Measurements from ENCODE around the gene MAP7D1.

DNA sequence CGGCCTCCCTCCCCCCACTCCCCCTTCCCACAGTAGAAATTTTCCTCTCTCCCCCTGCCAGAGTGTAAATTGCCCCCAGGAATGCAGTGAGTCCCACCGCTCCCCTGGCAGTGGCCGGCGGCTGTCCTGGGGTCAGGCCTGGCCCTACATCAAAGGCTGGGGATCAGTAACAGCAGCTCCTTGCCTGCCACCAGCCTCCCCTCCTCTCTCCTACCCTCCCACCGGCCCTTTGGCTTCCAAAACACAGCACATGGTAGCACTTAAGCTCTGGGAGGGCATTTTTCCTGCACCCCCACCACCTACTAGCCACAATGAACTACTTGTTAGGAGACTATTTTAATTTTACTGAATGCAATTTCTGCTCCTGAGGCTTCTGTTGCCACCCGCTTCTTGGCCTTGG, 21.9 kb upstream of the MAP7D1 start:
- TF ChIP-seq GATA2 (CRISPR knock-in tag; IDR thresholded peaks at IDR 0.05) (no peak), POLR2AphosphoS5 (IDR thresholded peaks at IDR 0.05; ENCODE audit: low read depth, low read length) (no peak), EZH2phosphoT487 (IDR thresholded peaks at IDR 0.05; ENCODE audit: borderline replicate concordance, low read depth) (no peak), SMC3 (IDR thresholded peaks at IDR 0.05; ENCODE audit: low read depth, low read length) (no peak), JUND (IDR thresholded peaks at IDR 0.05) (no peak)
- TF ChIP-seq, protein P1, sequence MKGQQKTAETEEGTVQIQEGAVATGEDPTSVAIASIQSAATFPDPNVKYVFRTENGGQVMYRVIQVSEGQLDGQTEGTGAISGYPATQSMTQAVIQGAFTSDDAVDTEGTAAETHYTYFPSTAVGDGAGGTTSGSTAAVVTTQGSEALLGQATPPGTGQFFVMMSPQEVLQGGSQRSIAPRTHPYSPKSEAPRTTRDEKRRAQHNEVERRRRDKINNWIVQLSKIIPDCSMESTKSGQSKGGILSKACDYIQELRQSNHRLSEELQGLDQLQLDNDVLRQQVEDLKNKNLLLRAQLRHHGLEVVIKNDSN (IDR thresholded peaks at IDR 0.05; ENCODE audit: borderline replicate concordance, low read depth), result no peak
- TF ChIP-seq, protein P2, sequence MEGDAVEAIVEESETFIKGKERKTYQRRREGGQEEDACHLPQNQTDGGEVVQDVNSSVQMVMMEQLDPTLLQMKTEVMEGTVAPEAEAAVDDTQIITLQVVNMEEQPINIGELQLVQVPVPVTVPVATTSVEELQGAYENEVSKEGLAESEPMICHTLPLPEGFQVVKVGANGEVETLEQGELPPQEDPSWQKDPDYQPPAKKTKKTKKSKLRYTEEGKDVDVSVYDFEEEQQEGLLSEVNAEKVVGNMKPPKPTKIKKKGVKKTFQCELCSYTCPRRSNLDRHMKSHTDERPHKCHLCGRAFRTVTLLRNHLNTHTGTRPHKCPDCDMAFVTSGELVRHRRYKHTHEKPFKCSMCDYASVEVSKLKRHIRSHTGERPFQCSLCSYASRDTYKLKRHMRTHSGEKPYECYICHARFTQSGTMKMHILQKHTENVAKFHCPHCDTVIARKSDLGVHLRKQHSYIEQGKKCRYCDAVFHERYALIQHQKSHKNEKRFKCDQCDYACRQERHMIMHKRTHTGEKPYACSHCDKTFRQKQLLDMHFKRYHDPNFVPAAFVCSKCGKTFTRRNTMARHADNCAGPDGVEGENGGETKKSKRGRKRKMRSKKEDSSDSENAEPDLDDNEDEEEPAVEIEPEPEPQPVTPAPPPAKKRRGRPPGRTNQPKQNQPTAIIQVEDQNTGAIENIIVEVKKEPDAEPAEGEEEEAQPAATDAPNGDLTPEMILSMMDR (IDR thresholded peaks at IDR 0.05), result no peak

All from SK-N-SH (cell line).